Suprapubic skin (tissue), 4 donors: Measurements from ENCODE around the gene LIPF.

Experiments
- POLR2A ChIP-seq, 2 donors: fragments of 450-650 bp; IDR thresholded peaks; one replicate each; pipeline ENCODE4 v1.6.1; 2017; ENCODE audit warnings: antibody characterized with exemption in 2 of 2, mild to moderate bottlenecking in 2 of 2, moderate library complexity in 2 of 2
- POLR2AphosphoS5 ChIP-seq, 3 donors: sonication (generic); formaldehyde crosslinking; IDR thresholded peaks; one replicate each; pipeline ENCODE4 v1.6.1; 2017; ENCODE audit warnings: antibody characterized with exemption in 3 of 3
- TF ChIP-seq, protein P1 (sequence below), 2 donors: fragments of 200-600 bp in 1 of 2; fragments of 450-650 bp in 1 of 2; sonication (generic) in 1 of 2; IDR thresholded peaks; one replicate each; pipeline ENCODE4 v1.5.1; 2016 to 2019; ENCODE audit warnings: antibody characterized with exemption in 2 of 2, mild to moderate bottlenecking in 1 of 2, moderate library complexity in 1 of 2

DNA sequence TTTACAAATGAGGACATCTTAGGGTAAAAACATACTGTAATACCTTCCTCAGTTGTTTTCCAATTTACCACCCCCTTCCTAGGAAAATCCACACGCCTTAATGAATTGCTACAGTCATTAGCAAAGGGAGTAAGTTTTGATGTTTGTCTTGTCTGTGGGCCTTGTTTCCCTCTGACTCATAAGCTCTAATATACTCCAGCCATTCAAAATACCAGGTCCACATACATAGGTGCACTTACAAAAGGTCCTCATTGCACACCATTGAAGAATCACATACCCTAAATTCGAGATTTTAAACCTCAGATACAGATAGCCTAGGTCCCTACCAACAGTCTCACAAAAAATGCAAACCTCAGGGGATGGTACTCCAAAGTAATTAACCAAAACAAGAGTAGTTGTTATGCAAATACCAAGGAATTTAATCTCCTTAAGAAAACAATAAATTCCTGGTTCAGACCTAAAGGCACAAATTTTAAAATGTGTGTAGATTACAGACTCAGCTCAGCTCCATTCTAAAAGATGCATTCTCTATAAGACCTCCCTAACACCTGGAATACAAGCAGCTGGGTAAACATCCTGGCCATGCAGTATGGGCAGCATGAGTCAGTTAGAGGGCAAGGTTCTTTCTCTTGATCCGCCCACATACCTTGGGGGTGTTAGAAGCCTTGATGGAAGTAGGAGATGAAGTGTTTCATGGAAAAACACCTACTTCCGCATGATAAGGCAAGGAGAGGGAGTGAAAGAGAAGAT is 38.8 kb downstream of the LIPF start:
- TF ChIP-seq POLR2AphosphoS5 (IDR thresholded peaks at IDR 0.05) (no peak), POLR2A (IDR thresholded peaks at IDR 0.05) (no peak)
- TF ChIP-seq, protein P1, sequence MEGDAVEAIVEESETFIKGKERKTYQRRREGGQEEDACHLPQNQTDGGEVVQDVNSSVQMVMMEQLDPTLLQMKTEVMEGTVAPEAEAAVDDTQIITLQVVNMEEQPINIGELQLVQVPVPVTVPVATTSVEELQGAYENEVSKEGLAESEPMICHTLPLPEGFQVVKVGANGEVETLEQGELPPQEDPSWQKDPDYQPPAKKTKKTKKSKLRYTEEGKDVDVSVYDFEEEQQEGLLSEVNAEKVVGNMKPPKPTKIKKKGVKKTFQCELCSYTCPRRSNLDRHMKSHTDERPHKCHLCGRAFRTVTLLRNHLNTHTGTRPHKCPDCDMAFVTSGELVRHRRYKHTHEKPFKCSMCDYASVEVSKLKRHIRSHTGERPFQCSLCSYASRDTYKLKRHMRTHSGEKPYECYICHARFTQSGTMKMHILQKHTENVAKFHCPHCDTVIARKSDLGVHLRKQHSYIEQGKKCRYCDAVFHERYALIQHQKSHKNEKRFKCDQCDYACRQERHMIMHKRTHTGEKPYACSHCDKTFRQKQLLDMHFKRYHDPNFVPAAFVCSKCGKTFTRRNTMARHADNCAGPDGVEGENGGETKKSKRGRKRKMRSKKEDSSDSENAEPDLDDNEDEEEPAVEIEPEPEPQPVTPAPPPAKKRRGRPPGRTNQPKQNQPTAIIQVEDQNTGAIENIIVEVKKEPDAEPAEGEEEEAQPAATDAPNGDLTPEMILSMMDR (IDR thresholded peaks at IDR 0.05) = no peak
